Activated CD4-positive, CD25-positive, alpha-beta regulatory T cell treated with anti-CD3 and anti-CD28 coated beads, Interleukin-2, amount 50 U/mL, for 24 hours (primary cell): ENCODE results near the gene MINK1.
"Not testable (repeated sequence)": the region's sequence is repeated elsewhere in the genome, so short reads cannot be mapped to it uniquely, and the experiment has no call there.

Source experiments
- ATAC-seq, 2 donors: fragments of 150-1000 bp; cut with Tn5 transposase; one replicate each; pipeline ENCODE4 v1.10.0; 2021; ENCODE audit warnings: mild to moderate bottlenecking in 1 of 2, moderate library complexity in 1 of 2

MINK1 gene

DNA sequence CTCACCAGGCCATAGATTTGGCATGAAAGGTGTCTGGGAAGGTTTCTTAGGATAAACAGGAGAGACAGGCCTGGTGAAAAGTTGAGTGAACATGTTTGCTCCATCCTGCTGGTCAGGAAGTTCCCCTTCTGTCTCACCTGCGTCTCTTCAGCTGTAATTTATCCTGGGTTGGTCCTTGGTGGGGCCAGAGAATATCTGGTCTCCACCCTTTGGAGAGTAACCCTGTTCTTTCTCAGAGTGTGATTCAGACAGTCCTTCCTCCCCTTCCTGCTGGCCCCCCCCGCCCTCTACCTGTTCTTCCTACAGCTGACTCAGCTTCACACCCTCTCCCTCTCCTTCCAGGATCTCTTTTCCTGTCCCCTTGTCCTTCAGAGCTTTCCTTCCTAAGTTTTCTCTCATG is 17.1 kb downstream of the MINK1 start:
- ATAC-seq = no peak

DNA sequence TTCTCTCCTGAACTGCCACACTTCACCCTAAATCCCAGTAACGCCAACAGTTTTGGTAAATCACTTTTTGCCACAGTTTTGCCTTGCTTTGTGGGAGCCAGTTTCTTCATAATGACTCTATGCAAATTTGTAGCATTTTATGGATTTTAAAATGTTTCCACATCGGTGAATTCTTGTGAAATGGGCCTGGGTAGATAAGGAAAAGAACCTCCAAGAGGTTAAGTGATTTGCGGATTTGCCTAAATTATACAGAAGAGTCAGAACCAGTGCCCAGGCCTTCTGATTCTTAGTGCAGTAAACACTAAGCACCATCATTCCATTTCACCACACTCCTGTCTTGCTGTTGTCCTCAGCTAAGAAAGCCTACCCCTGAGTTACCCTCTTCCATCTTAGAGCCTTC is 17.9 kb downstream of the MINK1 start:
- ATAC-seq = no peak

DNA sequence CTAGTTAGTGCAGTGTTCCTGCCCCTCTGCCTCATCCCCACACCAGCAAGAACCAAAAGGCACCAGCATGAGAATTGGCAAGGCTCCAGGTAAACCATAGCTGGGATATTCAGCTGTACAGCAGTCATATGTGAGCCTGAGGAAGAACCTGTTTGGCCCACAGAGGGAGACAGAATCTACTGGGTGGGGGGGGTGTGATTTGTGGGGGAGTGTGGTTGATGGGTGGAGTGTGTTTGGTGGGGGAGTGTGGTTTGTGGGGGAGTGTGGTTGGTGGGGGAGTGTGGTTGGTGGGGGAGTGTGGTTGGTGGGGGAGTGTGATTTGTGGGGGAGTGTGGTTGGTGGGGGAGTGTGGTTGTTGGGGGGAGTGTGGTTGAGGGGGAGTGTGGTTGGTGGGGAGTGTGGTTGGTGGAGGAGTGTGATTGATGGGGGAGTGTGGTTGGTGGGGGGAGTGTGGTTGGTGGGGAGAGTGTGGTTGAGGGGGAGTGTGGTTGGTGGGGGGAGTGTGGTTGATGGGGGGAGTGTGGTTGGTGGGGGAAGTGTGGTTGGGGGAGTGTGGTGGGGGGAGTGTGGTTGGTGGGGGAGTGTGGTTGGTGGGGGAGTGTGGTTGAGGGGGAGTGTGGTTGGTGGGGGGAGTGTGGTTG is 19.5 kb downstream of the MINK1 start:
- no peak for ATAC-seq

DNA sequence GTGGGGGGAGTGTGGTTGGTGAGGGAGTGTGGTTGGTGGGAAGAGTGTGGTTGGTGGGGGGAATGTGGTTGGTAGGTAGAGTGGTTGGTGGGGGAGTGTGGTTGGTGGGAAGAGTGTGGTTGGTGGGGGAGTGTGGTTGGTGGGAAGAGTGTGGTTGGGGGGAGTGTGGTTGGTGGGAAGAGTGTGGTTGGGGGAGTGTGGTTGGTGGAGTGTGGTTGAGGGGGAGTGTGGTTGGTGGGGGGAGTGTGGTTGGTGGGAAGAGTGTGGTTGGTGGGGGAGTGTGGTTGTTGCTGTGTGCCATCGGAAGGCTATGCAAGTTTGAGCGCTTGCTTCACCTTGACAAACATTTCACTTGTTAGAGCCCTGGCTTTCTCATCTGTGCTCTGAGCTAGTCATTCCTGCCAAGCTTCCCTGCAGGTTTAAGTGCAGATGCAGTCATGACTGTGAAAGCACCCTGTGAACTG is 20.1 kb downstream of the MINK1 start:
- no peak for ATAC-seq

DNA sequence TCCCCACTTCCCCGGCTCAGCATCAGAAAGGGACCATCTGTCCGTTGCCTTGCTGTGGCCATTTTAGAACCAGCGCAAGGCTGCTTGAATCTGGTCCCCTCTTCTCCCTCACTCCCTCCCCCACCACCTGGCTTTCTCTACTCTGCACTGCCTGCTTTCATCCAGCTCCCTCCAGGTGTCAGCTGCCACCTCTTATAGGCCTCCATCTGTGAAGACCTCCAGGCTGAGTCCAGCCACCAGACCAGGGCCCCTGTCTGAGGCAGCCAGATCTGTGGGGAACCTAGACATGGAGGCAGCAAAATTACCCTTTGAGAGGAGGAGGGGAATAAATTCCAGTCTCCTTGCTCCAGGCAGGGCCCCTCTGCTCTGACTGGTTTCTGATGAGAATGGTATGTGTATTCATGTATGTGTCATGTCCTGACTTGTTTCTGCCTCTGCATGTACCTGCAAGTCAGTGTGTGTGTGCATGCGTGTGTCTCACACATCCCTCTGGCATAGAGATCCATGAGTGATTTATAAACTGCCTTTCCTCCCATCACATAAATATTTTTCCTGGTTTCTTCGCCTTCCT is 21.1 kb downstream of the MINK1 start:
- ATAC-seq = no peak

DNA sequence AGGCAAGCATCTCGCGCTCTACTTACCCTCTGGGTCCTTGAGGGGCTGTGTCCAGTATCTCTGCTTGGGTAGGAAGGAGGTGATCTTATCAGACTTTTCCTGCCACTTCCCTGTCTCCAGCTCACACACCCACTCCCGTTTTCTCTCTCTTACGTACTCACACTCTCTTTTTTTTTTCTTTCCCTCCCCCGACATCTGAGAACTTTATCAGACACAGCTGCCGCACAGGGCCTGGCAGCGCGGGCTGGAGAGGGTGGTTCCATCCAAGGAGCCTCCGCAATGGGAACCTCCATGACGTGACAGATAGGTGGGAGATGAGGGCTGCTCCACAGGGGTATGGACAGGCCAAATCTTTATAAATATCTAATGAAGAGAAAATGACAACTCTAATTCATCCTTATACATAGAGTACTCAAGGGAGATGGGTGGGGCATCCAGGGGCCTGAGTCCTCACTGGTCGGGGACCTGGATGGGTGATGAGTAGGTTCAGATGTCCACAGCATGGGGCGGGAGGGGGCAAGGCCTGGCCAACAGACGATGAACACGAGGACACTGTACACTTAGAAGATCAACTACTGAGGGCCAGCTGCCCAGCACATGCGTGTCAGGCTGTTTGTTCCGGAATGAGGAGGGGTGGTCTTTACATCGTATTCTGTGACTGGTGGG is 23.3 kb downstream of the MINK1 start:
- no peak for ATAC-seq

DNA sequence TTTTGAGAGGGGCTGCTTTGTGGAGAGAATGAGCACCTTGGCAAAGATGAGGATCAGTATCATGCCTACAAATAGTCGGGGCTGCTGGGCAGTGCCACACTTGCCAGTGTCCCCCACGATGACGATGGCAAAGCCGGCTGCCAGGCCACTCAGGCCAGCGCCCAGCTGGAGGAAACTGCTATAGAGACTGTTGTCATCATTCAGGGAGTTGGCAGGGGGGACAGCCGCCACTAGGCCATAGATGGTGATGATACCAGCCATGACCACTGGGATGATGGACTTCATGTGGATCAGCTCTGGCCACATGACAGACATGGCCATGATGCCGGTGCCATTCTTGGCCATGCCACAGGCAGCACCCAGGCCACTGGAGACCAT is 23.8 kb downstream of the MINK1 start:
- no peak for ATAC-seq

DNA sequence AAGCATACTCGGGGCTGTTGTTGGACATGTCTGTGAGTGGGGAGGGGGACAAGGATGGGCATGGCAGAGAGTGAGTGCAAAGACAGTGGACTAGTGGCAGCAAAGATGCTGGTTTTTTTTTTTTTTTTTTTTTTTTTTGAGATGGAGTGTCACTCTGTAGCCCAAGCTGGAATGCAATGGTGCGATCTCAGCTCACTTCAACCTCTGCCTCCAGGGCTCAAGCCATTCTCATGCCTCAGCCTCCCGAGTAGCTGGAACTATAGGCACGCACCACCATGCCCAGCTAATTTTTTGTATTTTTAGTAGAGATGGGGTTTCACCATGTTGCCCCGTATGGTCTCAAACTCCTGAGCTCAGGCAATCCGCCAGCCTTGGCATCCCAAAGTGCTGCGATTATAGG is 24.2 kb downstream of the MINK1 start:
- not testable (repeated sequence) for ATAC-seq

DNA sequence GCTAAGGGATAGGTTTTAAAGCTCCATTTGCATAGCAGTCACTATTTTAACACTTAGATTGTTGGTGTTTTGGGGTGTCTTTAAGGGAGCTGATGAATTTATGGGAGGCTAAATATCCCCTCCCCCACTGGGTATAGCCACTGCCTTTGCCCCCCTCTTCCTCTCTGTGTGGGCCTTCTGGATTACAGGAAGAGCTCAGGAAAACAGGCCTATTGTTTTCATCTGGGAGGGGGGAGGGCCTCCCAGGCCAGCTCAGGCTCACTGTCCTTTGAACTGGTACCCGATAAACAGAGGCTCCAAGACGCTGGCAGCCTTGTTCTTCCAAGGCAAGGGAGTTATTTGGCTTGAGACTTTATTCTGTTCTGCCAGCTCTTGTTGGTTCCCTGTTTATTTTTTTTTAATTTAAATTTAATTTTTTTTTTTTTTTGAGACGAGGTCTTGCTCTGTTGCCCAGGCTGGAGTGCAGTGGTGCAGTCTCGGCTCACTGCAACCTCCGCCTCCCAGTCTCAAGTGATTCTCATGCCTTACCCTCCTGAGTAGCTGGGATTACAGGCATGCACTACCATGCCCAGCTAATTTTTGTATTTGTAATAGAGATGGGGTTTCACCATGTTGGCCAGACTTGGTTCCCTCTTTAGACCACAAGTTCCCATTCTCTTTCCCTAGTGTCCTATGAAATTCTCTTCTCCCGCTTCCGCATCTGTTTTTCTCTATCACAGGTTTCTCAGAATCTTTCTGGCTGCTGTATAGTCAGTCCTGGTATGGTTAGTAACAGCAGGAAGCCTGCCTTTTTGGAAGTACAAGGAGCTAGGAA is 25.1 kb downstream of the MINK1 start:
- no peak for ATAC-seq

DNA sequence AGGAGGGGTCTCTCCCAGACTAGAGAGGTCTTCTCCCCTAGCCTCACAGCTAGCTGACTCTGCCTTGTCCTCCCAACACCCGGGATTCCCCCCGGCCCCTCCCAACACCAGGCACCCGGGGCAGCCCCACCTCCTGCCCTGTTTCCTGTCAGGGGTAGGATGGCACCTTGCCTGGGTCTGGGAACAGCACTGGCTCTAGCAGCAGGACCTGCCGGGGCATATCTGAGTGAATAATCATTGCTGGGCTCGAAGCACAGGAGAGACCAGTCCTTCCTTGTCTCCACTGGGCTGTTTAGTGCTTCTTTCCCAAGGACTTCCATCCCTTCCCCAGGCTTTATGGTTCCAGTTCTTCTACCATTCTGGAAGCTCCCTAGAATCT is 25.7 kb downstream of the MINK1 start:
- ATAC-seq = no peak

DNA sequence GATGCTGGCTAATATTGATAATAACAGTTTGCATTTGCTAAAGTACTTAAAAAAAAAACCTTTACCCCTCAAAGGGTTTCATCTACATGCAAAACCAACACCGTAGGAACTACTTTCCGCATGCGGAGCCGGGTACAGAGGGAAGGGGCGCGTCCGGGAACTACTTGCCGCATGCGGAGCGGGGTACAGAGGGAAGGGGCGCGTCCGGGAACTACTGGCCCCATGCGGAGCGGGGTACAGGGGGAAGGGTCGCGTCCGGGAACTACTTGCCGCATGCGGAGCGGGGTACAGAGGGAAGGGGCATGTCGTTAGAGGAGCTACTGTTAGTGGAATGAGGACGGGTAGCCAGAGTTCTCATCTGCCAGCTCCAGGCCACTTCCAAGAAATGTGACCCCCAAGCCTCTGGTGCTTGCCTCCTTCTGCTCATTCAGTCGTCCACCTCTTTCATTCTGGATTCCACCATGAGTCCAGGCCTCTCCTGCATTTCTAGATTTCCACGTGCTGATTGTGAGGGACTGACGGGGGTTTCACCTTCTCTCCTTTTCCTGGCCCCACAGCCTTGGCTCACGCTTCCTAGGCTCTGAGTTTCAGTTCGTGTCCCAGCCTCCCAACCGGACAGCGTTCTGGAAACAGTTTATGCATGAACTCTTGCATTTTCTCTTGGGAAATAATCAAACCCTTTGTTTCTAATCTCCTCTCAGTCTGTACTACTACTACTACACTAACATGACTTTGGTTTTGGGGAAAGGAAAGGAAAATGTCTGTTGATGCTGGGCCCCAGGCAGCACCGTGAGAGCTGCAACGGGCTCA is 26.9 kb downstream of the MINK1 start:
- no peak for ATAC-seq

DNA sequence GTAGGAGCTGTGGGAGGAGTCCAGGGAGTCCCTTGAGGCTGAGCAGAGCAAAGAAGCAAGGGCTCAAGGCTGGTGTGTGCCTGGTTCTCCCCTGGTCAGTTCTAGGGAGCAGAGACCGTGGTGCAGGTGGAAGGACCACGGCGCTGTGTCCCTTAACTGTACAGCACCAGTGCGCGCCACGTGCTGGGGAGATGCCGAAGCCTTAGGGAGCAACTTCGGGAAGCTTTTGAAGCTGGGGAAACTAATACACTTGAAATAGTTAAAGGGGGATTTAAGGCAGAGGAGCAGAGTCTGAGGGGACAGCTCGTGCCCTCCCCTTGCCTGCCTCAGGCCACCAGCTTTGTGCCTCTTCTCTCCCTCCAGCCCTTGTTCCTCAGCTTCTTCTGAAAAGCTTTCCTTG is 27.5 kb downstream of the MINK1 start:
- ATAC-seq = no peak

DNA sequence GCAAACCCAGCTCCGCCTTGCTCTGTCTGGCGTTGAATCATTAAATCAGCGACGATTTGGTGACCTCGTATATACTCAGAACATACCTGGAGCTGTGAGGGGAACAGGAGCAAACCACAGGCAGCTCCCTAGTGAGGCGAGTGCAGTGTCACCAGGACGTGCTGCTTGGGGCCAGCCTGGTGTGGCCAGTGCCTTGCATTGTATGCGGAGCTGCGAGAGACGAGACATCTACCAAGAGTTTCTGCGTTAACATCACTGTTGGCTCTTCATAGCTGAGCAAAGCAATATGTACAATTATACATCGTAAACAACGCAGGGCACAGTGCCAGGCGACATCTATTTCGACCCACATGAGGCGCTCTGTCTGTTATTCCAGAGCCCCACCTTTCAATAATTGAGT is 27.9 kb downstream of the MINK1 start:
- ATAC-seq = no peak

DNA sequence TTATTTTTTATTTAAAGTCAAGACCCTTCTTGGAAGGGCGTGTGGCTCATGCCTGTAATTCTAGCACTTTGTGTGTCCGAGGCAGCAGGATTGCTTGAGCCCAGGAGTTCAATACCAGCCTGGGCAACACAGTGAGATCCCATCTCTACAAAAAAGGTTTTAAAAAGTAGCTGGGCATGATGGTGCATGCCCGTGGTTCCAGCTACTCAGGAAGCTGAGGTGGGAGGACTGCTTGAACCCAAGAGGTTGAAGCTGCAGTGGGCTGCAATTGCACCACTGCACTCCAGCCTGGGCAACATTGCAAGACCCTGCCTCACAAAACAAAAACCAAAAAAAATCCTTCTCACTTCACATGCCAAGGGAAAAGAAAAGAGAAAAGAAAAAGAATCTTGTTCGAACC is 29.6 kb downstream of the MINK1 start:
- ATAC-seq = no peak

DNA sequence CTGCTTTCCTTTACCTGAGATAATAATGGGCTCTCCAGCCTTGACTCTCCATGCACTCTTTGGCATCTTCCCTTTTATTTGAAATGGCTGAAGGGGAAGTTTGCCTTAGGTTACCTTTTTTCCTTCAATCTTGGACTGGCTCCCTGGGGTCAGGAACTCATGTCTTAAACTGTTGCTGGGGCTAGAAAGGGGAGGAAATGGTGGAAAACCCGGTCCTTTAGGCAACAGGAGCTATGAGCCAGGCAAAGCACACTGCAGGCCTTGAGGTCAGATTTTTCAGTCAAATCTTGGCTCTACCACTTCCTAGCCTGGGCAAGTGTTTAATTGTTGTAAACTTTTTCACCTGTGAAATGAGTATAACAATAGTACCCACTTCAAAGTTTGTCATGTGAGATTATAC is 30.2 kb downstream of the MINK1 start:
- ATAC-seq = no peak

DNA sequence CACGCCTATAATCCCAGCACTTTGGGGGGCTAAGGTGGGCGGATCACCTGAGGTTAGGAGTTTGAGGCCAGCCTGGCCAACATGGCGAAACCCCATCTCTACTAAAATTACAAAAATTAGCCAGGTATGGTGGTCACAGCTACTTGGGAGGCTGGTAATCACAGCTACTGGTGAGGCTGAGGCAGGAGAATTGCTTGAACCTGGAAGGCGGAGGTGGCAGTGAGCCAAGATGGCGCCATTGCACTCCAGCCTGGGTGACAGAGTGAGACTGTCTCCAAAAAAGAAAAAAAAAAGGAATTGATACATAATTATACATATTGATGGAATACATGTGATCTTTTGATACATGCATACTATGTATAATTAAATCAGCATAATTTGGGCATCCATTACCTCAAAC is 34.4 kb downstream of the MINK1 start:
- not testable (repeated sequence) for ATAC-seq

DNA sequence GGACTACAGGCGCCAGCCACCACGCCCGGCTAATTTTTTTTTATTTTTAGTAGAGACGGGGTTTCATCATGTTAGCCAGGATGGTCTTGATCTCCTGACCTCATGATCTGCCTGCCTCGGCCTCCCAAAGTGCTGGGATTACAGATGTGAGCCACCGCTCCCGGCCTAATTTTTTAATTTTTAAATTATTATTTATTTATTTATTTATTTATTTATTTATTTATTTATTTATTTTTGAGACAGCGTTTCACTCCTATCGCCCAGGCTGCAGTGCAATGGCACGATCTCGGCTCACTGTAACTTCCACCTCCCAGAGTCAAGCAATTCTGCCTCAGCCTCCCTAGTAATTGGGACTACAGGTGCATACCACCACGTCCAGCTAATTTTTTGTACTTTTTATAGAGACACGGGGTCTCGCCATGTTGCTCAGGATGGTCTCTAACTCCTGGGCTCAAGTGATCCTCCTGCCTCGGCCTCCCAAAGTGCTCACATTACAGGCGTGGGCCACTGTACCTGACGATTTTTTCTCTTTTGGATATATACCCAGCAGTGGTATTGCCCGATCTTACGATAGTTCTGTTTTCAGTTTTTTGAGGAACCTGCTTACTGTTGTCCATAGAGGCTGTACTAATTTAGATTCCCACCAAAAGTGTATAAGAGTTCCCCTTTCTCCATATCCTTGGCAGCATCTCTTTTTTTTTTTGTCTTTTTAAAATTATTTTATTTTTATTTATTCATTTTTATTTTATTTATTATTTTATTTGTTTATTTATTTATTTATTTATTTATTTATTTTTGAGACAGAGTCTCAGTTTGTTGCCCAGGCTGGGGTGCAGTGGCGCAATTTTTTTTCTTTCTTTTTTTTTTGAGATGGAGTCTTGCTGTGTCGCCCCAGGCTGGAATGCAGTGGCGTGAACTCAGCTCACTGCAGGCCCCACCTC is 36.2 kb downstream of the MINK1 start:
- ATAC-seq = not testable (repeated sequence)

DNA sequence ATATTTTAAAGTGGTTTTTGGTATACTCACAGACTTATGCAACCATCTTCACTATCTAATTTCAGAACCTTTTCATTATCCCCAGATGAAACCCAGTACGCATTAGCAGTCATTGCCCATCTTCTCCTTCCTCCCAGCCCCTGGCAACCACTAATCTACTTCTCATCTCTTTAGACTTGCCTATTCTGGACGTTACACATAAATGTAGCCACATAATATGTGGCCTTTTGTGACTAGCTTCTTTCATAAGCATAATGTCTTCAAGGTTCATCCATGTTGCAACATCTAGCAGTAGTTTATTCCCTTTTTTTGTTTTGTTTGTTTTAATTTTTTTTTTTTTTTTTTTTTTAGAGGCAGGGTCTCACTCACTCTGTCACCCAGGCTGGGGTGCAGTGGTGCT is 37.7 kb downstream of the MINK1 start:
- ATAC-seq = no peak

DNA sequence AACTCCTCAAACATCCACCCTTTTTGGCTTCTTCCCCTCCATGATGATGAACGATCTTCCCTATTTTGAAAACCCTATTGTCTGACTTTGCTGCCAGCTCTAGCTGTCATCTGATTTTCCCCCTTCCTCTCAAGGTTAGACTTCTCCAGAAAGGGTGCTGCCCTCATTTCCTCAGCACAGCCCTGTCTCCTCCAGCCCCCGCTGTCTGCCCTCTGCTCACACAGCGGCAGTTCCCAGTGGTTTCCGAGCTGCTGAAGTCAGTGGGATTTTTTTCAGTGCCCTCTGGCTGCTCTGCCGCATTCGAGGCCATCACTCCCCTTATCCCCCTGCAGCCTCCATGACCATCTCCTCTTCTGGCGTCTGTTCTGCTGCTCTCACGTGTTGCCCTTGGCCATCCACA is 39.6 kb downstream of the MINK1 start:
- ATAC-seq = no peak

DNA sequence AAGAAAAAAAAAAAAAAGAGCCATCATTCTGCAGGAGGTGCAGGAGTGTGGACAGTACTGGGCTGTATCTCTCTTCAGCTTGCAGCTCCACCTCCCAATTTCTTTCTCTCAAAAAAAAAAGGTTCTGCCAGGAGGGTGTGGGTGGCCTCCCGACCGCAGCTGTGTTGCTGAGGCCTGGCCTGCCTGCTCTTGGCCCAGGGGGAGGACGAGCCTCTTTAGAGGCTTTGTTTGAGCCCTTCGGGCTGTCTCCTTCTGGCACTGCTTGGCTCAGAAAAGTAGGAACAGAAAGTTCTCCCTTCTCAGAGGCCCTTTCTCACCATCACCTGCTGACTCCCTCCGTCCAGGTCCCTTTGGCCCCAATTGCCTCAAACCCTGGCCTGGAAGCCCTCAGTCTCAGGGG is 43.9 kb downstream of the MINK1 start:
- no peak for ATAC-seq

DNA sequence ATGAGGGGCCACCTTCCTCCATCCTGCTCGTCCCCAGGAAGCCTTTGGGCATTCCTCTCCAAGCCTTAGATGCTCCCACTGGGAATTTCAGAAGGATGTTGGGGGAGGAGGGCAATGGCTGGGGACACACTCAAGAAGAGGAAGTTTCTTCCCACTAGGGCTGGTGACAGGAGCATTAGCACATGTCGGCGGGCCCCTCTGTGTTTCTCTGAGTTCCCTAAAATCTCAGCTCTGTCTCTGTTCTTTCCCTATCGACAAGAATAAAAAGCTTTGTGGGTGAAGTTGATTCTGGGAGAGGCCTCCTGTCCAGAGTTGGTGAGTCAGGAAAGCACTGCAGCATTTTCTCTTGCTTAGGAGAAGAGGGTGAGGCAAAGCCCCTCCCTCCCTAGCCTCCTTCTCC is 46.5 kb downstream of the MINK1 start:
- no peak for ATAC-seq

DNA sequence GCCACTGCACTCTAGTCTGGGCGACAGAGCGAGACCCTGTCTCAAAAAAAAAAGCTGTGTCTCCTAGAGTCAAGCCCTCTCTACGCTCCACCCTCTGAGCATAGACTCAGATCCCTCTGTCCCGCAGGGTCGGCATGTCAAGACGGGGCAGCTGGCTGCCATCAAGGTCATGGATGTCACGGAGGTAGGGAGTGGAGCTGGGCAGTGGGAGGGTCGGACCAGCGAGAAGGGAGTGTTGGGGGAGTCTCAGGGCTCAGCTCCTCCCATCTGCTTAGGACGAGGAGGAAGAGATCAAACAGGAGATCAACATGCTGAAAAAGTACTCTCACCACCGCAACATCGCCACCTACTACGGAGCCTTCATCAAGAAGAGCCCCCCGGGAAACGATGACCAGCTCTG is 47.7 kb downstream of the MINK1 start:
- ATAC-seq = no peak
